Measurements from ENCODE around the gene IKZF4.

DNA sequence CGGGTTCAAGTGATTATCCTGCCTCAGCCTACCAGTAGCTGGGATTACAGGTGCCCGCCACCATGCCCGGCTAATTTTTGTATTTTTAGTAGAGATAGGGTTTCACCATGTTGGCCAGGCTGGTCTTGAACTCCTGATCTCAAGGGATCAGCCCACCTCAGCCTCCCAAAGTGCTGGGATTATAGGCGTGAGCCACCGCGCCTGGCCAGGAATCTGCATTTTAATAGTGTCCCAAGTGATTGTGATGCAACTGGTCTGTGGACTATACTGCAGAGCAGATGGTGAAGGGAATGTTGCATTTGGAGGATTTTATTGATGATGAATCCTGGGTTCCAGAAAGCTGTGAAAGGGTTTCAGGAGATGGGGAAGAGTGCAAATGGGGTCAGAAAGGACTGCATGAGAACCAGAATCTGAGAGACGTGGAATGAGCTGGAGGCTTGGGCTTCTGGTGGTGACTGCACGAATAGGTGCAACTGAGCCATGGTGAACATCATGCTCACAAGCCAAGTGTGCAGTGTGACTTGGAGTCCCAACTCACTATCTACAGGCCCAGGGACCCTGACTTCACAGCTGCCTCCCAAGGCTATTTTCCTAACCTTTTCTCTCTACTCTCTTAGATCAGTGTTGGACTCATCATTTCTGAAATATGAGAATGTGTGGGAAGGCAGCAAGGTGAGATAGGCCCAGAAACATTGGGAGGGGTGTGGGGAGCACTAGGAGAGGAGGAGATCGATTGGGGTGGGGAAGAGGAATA lies 25.4 kb downstream of the IKZF4 start:
- TF ChIP-seq CTCF (IDR thresholded peaks at IDR 0.05): no peak
- TF ChIP-seq ZFX (IDR thresholded peaks at IDR 0.05; ENCODE audit: borderline replicate concordance): no peak
